Measurements from ENCODE around the gene SHTN1. TPM values are rescaled to one million over a fixed set of nuclear protein-coding genes. Genes with fewer than 3 reads are reported as not detected.

SHTN1 gene
- total and polyA plus RNA-seq, 2 donors (not counting 3 experiments of a cell fraction or from before 2014, with no cell fraction given): 4.8 to 36.5 TPM

GRCh38 chr10:117005527-117006055 lies 604 bp upstream of the SHTN1 start:
- H3K79me2 ChIP-seq (ENCODE audit: control insufficient read depth, insufficient read depth, low read length): peaks cover 34% of the 10 kb centered on the region
- no peaks in the 10 kb centered on the region for H3K9me1 ChIP-seq (replicated peaks; ENCODE audit: control insufficient read depth, extremely low read depth, insufficient read depth, low read length)
- H3K4me3 ChIP-seq (replicated peaks in 1 of 3; ENCODE audit: insufficient read depth in 1 of 3, low read depth in 1 of 3, low read length in 3 of 3): peak overlapping the region; percentile 78 to 96 (median 82)
- no peaks in the 10 kb centered on the region for H3K9me3 ChIP-seq (replicated peaks; ENCODE audit: control insufficient read depth, insufficient read depth, low read length)
- no peaks in the 10 kb centered on the region for H3K36me3 ChIP-seq (ENCODE audit: control insufficient read depth in 2 of 2, extremely low read depth in 1 of 2, insufficient read depth in 2 of 2, low read length in 2 of 2)
- DNase-seq (ENCODE audit: low read depth, low spot score) (no peak), FAIRE-seq (no peak)
- peak overlapping the region; percentile 41 for H3K27ac ChIP-seq (ENCODE audit: insufficient read depth, low read depth, low read length)
- intact Hi-C loops (cut with micrococcal nuclease) (loop anchor here (1.0 to 10.0 kb wide), 4 partner anchors 117 to 369 kb away; partner anchors contain the start of genes ENO4 and PDZD8), dilution Hi-C loops (cut with MboI; ENCODE audit: extremely low pct_ligation_motif_present, low sequenced_read_pairs) (no loop called here)
- H3K4me2 ChIP-seq (ENCODE audit: insufficient read depth, low read length): peak overlapping the region; percentile 73
- ChIA-PET POLR2A (interaction anchor here (0.8 to 1.4 kb wide), 2 partner anchors 31 to 58 kb away, joined by 3 read pairs; no protein-coding TSS in a partner anchor), CTCF (interaction anchor here (0.9 to 2.3 kb wide), 6 partner anchors 8 to 168 kb away, joined by 3 to 14 read pairs (median 6); no protein-coding TSS in a partner anchor)
- peaks cover 13% of the 10 kb centered on the region for H3K4me1 ChIP-seq (ENCODE audit: control insufficient read depth, extremely low read depth, insufficient read depth, low read length)
- H4K20me1 ChIP-seq (replicated peaks; ENCODE audit: control insufficient read depth, extremely low read depth, insufficient read depth, low read length): no peaks in the 10 kb centered on the region
- no TSS peak for BruUV-seq (replicated peaks)
- peak overlapping the region; percentile 94 for H3K9ac ChIP-seq (replicated peaks; ENCODE audit: extremely low read depth, insufficient read depth, low read length)
- H3K27me3 ChIP-seq (ENCODE audit: control insufficient read depth in 2 of 2, insufficient read depth in 2 of 2, low read length in 2 of 2): no peaks in the 10 kb centered on the region
- TF ChIP-seq FOS (IDR thresholded peaks at IDR 0.05; ENCODE audit: borderline replicate concordance, insufficient read depth, low read length) (no peak), POLR2A (IDR thresholded peaks at IDR 0.05; ENCODE audit: low read depth, low read length) (no peak), CTCF (IDR thresholded peaks at IDR 0.05; ENCODE audit: extremely low read depth in 1 of 2, insufficient read depth in 1 of 2, low read depth in 1 of 2, low read length in 2 of 2) (peak in 1 of 2 donors; percentile 22), EZH2 (IDR thresholded peaks at IDR 0.05; ENCODE audit: borderline replicate concordance, low read depth, low read length, severe bottlenecking) (no peak)
- peak overlapping the region; percentile 95 for H2AFZ ChIP-seq (ENCODE audit: low read depth, low read length)
